PC-9 (cell line): ENCODE results near the gene RINL.

Source experiments
- CTCF ChIP-seq: fragments of 200-600 bp; sonication (generic); conservative IDR thresholded peaks from 2 replicates; pipeline ENCODE4 v1.6.1; 2017; ENCODE audit warnings: mixed run types, antibody characterized with exemption, mild to moderate bottlenecking, moderate library complexity
- EZH2 ChIP-seq: fragments of 200-600 bp; sonication (generic); IDR thresholded peaks from 2 replicates; pipeline ENCODE4 v1.8.0; 2017; ENCODE audit warnings: antibody characterized with exemption, low read depth

GRCh38 chr19:38918526-38918925, 40.5 kb upstream of the RINL start:
- no peak for TF ChIP-seq CTCF
- TF ChIP-seq EZH2: no peak
